HepG2 (cell line): ENCODE measurements around the gene PCIF1. TPM values are rescaled to one million over a fixed set of nuclear protein-coding genes. Genes with fewer than 3 reads are reported as not detected.

Experiments used
- AGO1 ChIP-seq: fragments of 200-400 bp; formaldehyde crosslinking; IDR thresholded peaks from 2 replicates; pipeline ENCODE4 v1.6.1; 2017; ENCODE audit warnings: mild to moderate bottlenecking, low read depth, low read length, moderate library complexity; ENCODE audit not compliant: poor library complexity, severe bottlenecking
- ATAD3A ChIP-seq: sonication (generic); formaldehyde crosslinking; IDR thresholded peaks from 2 replicates; pipeline ENCODE4 v1.4.0; 2020; ENCODE audit warnings: missing genetic modification reagents
- CEBPG ChIP-seq: IDR thresholded peaks from 2 replicates; pipeline ENCODE4 v1.6.1; 2016
- HDAC6 ChIP-seq: fragments of 200-600 bp; sonication (generic); IDR thresholded peaks from 2 replicates; pipeline ENCODE4 v1.7.0; 2017; ENCODE audit warnings: mild to moderate bottlenecking, antibody characterized with exemption, low read length, low read depth
- KMT2B ChIP-seq: IDR thresholded peaks from 2 replicates; pipeline ENCODE4 v1.6.1; 2016; ENCODE audit warnings: missing genetic modification reagents, missing compliant biosample characterization
- MATR3 ChIP-seq: sonication (generic); formaldehyde crosslinking; IDR thresholded peaks from 2 replicates; pipeline ENCODE4 v1.4.0; 2020; ENCODE audit warnings: missing genetic modification reagents
- MED13 ChIP-seq: sonication (generic); formaldehyde crosslinking; IDR thresholded peaks from 2 replicates; pipeline ENCODE4 v1.5.0; 2020; ENCODE audit warnings: missing genetic modification reagents
- NFKB2 ChIP-seq: sonication (generic); formaldehyde crosslinking; IDR thresholded peaks from 2 replicates; pipeline ENCODE4 v1.4.0; 2020; ENCODE audit warnings: missing genetic modification reagents, borderline replicate concordance
- PLRG1 ChIP-seq: fragments of 450-650 bp; conservative IDR thresholded peaks from 2 replicates; pipeline ENCODE4 v1.6.1; 2016
- TAF15 ChIP-seq: fragments of 200-400 bp; formaldehyde crosslinking; IDR thresholded peaks from one replicate; pipeline ENCODE4 v1.6.1; 2018; ENCODE audit warnings: mild to moderate bottlenecking, low read depth, low read length; ENCODE audit not compliant: poor library complexity, severe bottlenecking
- U2AF1 ChIP-seq: fragments of 200-400 bp; formaldehyde crosslinking; optimal IDR thresholded peaks from 2 replicates; pipeline ENCODE3; 2017; ENCODE audit warnings: mild to moderate bottlenecking, low read depth, low read length
- ZNF224 ChIP-seq: sonication (generic); formaldehyde crosslinking; IDR thresholded peaks from 2 replicates; pipeline ENCODE4 v1.5.0; 2020; ENCODE audit warnings: mild to moderate bottlenecking, missing genetic modification reagents
- ZNF234 ChIP-seq: sonication (generic); formaldehyde crosslinking; conservative IDR thresholded peaks from 2 replicates; pipeline ENCODE4 v1.5.1; 2020; ENCODE audit warnings: mild to moderate bottlenecking, missing genetic modification reagents
- ZNF253 ChIP-seq: sonication (generic); formaldehyde crosslinking; IDR thresholded peaks from 2 replicates; pipeline ENCODE4 v1.8.0; 2022; ENCODE audit warnings: mild to moderate bottlenecking, missing genetic modification reagents, borderline replicate concordance
- ZNF264 ChIP-seq: sonication (generic); formaldehyde crosslinking; IDR thresholded peaks from 2 replicates; pipeline ENCODE4 v1.4.0; 2020; ENCODE audit warnings: missing genetic modification reagents
- ZNF343 ChIP-seq: sonication (generic); formaldehyde crosslinking; IDR thresholded peaks from 2 replicates; pipeline ENCODE4 v1.4.0; 2020; ENCODE audit warnings: mild to moderate bottlenecking, missing genetic modification reagents
- ZNF441 ChIP-seq: sonication (generic); formaldehyde crosslinking; IDR thresholded peaks from 2 replicates; pipeline ENCODE4 v1.7.0; 2021; ENCODE audit warnings: missing genetic modification reagents, borderline replicate concordance
- ZNF7 ChIP-seq: IDR thresholded peaks from 2 replicates; pipeline ENCODE4 v1.6.1; 2016; ENCODE audit warnings: missing biosample characterization, missing genetic modification reagents
- ZNF780A ChIP-seq: sonication (generic); formaldehyde crosslinking; IDR thresholded peaks from 2 replicates; pipeline ENCODE4 v1.8.0; 2022; ENCODE audit warnings: mild to moderate bottlenecking, missing genetic modification reagents, moderate library complexity
- polyA plus RNA-seq, 8 experiments: library from polyadenylated mRNA; depleted of rRNA in 3 of 8; stranded (reverse) in 7 of 8; unstranded in 1 of 8; fragments of >200 nt; fragmentation: Illumina TruSeq in 4 of 8; extraction: Trizol in 4 of 8; gene quantifications; 2 replicates each; pipeline versions ENCODE4 v1.2.1 to v1.2.3, GENCODE V29; 2011 to 2016; ENCODE audit warnings: low read depth in 4 of 8, missing spikeins in 1 of 8, mixed read lengths in 1 of 8; ENCODE audit not compliant: insufficient read depth in 1 of 8
- total RNA-seq, 5 experiments: library from RNA; depleted of rRNA; stranded (reverse); fragments of >200 nt; fragmentation: Illumina TruSeq; extraction: Trizol; gene quantifications; 2 replicates each; pipeline ENCODE4 v1.2.3, GENCODE V29; 2016; ENCODE audit warnings: low read depth in 1 of 5
- TF ChIP-seq, protein P1 (sequence below): sonication (generic); formaldehyde crosslinking; IDR thresholded peaks from 2 replicates; pipeline ENCODE4 v1.9.0; 2021; ENCODE audit warnings: mild to moderate bottlenecking, missing genetic modification reagents
- TF ChIP-seq, protein P2 (sequence below): sonication (generic); formaldehyde crosslinking; conservative IDR thresholded peaks from 2 replicates; pipeline ENCODE4 v1.8.0; 2022; ENCODE audit warnings: missing genetic modification reagents
- TF ChIP-seq, protein P3 (sequence below): sonication (generic); formaldehyde crosslinking; conservative IDR thresholded peaks from 2 replicates; pipeline ENCODE4 v1.5.0; 2020; ENCODE audit warnings: missing genetic modification reagents

The PCIF1 gene
- total and polyA plus RNA-seq, 2 of the 13 experiments (the other 11 are each of a cell fraction or from before 2014, with no cell fraction given): 20.9 to 24.4 TPM

DNA sequence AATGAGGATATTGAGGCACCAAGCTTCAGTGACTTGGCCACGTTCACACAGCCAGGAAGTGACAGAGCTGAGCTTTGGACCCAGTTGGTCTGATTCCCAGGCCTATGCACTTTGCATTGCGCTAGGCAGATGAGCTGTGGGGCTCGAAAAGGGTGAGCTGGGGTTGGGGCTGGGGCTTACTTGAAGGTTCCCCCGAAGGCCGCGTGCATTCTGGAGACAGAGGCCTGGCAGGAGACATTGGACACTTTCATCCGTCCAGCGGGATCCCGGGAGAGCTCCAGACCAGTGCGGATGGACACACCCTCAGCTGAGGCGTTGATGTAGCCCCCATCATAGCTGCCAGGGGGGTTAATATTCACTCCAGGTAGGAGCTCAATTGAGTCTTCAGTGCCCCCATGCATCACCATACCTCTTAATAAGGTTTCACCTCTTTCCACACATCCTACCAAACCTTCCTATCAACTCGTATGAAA, 25.1 kb upstream of the PCIF1 start (continued):
- TF ChIP-seq, protein P1, sequence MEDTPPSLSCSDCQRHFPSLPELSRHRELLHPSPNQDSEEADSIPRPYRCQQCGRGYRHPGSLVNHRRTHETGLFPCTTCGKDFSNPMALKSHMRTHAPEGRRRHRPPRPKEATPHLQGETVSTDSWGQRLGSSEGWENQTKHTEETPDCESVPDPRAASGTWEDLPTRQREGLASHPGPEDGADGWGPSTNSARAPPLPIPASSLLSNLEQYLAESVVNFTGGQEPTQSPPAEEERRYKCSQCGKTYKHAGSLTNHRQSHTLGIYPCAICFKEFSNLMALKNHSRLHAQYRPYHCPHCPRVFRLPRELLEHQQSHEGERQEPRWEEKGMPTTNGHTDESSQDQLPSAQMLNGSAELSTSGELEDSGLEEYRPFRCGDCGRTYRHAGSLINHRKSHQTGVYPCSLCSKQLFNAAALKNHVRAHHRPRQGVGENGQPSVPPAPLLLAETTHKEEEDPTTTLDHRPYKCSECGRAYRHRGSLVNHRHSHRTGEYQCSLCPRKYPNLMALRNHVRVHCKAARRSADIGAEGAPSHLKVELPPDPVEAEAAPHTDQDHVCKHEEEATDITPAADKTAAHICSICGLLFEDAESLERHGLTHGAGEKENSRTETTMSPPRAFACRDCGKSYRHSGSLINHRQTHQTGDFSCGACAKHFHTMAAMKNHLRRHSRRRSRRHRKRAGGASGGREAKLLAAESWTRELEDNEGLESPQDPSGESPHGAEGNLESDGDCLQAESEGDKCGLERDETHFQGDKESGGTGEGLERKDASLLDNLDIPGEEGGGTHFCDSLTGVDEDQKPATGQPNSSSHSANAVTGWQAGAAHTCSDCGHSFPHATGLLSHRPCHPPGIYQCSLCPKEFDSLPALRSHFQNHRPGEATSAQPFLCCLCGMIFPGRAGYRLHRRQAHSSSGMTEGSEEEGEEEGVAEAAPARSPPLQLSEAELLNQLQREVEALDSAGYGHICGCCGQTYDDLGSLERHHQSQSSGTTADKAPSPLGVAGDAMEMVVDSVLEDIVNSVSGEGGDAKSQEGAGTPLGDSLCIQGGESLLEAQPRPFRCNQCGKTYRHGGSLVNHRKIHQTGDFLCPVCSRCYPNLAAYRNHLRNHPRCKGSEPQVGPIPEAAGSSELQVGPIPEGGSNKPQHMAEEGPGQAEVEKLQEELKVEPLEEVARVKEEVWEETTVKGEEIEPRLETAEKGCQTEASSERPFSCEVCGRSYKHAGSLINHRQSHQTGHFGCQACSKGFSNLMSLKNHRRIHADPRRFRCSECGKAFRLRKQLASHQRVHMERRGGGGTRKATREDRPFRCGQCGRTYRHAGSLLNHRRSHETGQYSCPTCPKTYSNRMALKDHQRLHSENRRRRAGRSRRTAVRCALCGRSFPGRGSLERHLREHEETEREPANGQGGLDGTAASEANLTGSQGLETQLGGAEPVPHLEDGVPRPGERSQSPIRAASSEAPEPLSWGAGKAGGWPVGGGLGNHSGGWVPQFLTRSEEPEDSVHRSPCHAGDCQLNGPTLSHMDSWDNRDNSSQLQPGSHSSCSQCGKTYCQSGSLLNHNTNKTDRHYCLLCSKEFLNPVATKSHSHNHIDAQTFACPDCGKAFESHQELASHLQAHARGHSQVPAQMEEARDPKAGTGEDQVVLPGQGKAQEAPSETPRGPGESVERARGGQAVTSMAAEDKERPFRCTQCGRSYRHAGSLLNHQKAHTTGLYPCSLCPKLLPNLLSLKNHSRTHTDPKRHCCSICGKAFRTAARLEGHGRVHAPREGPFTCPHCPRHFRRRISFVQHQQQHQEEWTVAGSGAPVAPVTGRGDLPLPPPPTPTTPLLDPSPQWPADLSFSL: no peak
- TF ChIP-seq MED13 (CRISPR knock-in tag): no peak
- TF ChIP-seq NFKB2 (CRISPR knock-in tag): no peak
- no peak for TF ChIP-seq ATAD3A (CRISPR knock-in tag)
- TF ChIP-seq ZNF343 (CRISPR knock-in tag): no peak
- peak; percentile 36 for TF ChIP-seq KMT2B
- TF ChIP-seq HDAC6: no peak
- TF ChIP-seq AGO1: no peak
- TF ChIP-seq PLRG1: no peak
- TF ChIP-seq TAF15: no peak
- TF ChIP-seq ZNF264 (CRISPR knock-in tag): peak; percentile 27; the same call in 1 of the 2 replicates
- TF ChIP-seq, protein P2, sequence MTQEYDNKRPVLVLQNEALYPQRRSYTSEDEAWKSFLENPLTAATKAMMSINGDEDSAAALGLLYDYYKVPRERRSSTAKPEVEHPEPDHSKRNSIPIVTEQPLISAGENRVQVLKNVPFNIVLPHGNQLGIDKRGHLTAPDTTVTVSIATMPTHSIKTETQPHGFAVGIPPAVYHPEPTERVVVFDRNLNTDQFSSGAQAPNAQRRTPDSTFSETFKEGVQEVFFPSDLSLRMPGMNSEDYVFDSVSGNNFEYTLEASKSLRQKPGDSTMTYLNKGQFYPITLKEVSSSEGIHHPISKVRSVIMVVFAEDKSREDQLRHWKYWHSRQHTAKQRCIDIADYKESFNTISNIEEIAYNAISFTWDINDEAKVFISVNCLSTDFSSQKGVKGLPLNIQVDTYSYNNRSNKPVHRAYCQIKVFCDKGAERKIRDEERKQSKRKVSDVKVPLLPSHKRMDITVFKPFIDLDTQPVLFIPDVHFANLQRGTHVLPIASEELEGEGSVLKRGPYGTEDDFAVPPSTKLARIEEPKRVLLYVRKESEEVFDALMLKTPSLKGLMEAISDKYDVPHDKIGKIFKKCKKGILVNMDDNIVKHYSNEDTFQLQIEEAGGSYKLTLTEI (CRISPR knock-in tag): no peak
- TF ChIP-seq ZNF7: no peak
- no peak for TF ChIP-seq ZNF224 (CRISPR knock-in tag)
- no peak for TF ChIP-seq ZNF780A (CRISPR knock-in tag)
- TF ChIP-seq, protein P3, sequence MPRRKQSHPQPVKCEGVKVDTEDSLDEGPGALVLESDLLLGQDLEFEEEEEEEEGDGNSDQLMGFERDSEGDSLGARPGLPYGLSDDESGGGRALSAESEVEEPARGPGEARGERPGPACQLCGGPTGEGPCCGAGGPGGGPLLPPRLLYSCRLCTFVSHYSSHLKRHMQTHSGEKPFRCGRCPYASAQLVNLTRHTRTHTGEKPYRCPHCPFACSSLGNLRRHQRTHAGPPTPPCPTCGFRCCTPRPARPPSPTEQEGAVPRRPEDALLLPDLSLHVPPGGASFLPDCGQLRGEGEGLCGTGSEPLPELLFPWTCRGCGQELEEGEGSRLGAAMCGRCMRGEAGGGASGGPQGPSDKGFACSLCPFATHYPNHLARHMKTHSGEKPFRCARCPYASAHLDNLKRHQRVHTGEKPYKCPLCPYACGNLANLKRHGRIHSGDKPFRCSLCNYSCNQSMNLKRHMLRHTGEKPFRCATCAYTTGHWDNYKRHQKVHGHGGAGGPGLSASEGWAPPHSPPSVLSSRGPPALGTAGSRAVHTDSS: no peak
- TF ChIP-seq ZNF234 (CRISPR knock-in tag): 0 out of 2 replicates have a peak, but pooled peaks have one; percentile 29
- no peak for TF ChIP-seq U2AF1
- TF ChIP-seq ZNF441: no peak; the same call in 1 of the 2 replicates
- no peak for TF ChIP-seq MATR3 (CRISPR knock-in tag)
- TF ChIP-seq CEBPG (CRISPR knock-in tag): peak; percentile 64
- TF ChIP-seq ZNF253 (CRISPR knock-in tag): no peak
